ENCODE results near the gene FIGLA.

- TF ChIP-seq CTCF (IDR thresholded peaks at IDR 0.05; ENCODE audit: low read depth, low read length, poor library complexity, severe bottlenecking): no peak
- TF ChIP-seq EZH2phosphoT487 (IDR thresholded peaks at IDR 0.05; ENCODE audit: borderline replicate concordance, low read length): no peak
Observed at GRCh38 chr2:70738159-70738558, 52.3 kb downstream of the FIGLA start.

Measured in DOHH2 (cell line).